Pulmonary artery endothelial cell (primary cell): ENCODE results near the gene SMG7. TPM values are rescaled to one million over a fixed set of nuclear protein-coding genes. Genes with fewer than 3 reads are reported as not detected.
A peak's percentile ranks its signal among the peaks of the same experiment; 100 is the strongest.

Experiments used
- DNase-seq: peaks from one replicate; pipeline ENCODE4 v3.0.0-alpha.2; 2011; ENCODE audit warnings: low read depth, low spot score
- total RNA-seq: library from RNA; depleted of rRNA; stranded (reverse); fragments of >200 nt; gene quantifications from 2 replicates; pipeline ENCODE4 v1.2.3, GENCODE V29; 2014

The SMG7 gene
- total RNA-seq, 1 donor from 2014 or later: 28.4 TPM

GRCh38 chr1:183512450-183512849 lies 40.2 kb downstream of the SMG7 start:
- DNase-seq: no peak

- DNase-seq: no peak
Observed at GRCh38 chr1:183514235-183514634, 41.9 kb downstream of the SMG7 start.

GRCh38 chr1:183515002-183515689 lies 42.8 kb downstream of the SMG7 start:
- DNase-seq: peak; percentile 2

- no peak for DNase-seq
Observed at GRCh38 chr1:183516725-183517124, 44.4 kb downstream of the SMG7 start.

GRCh38 chr1:183517401-183517800 lies 45.1 kb downstream of the SMG7 start:
- no peak for DNase-seq

GRCh38 chr1:183520379-183520778 lies 48.1 kb downstream of the SMG7 start:
- DNase-seq: peak; percentile 0

- no peak for DNase-seq
Observed at GRCh38 chr1:183522104-183522503, 49.8 kb downstream of the SMG7 start.

- no peak for DNase-seq
Observed at GRCh38 chr1:183528577-183528976, 56.3 kb downstream of the SMG7 start.

GRCh38 chr1:183533617-183534174 lies 61.4 kb downstream of the SMG7 start:
- DNase-seq: no peak

- no peak for DNase-seq
Observed at GRCh38 chr1:183537405-183537804, 65.1 kb downstream of the SMG7 start.

GRCh38 chr1:183543619-183544204 lies 71.4 kb downstream of the SMG7 start:
- peak; percentile 39 for DNase-seq

GRCh38 chr1:183544598-183545297 lies 72.4 kb downstream of the SMG7 start:
- no peak for DNase-seq

- DNase-seq: no peak
Observed at GRCh38 chr1:183546427-183546826, 74.1 kb downstream of the SMG7 start.

GRCh38 chr1:183548116-183548515 lies 75.8 kb downstream of the SMG7 start:
- no peak for DNase-seq

- no peak for DNase-seq
Observed at GRCh38 chr1:183550915-183551314, 78.6 kb downstream of the SMG7 start.

- no peak for DNase-seq
Observed at GRCh38 chr1:183551924-183552323, 79.6 kb downstream of the SMG7 start.

GRCh38 chr1:183552441-183552840 lies 80.1 kb downstream of the SMG7 start:
- DNase-seq: no peak

- no peak for DNase-seq
Observed at GRCh38 chr1:183552891-183553290, 80.6 kb downstream of the SMG7 start.

GRCh38 chr1:183553331-183553730 lies 81.0 kb downstream of the SMG7 start:
- no peak for DNase-seq

- no peak for DNase-seq
Observed at GRCh38 chr1:183553764-183554163, 81.5 kb downstream of the SMG7 start.

- no peak for DNase-seq
Observed at GRCh38 chr1:183554577-183554976, 82.3 kb downstream of the SMG7 start.

GRCh38 chr1:183559061-183559460 lies 86.8 kb downstream of the SMG7 start:
- DNase-seq: no peak
